ENCODE data around the gene CFAP58. TPM values are rescaled to one million over a fixed set of nuclear protein-coding genes. Genes with fewer than 3 reads are reported as not detected.
"Not testable (repeated sequence)": the region's sequence is repeated elsewhere in the genome, so short reads cannot be mapped to it uniquely, and the experiment has no call there.

The CFAP58 gene
- total RNA-seq, 5 donors from 2014 or later (not counting 1 experiment from before 2014, with no cell fraction given): not detected

GRCh38 chr10:104449391-104449790 lies 95.8 kb downstream of the CFAP58 start:
- H3K4me3 ChIP-seq (ENCODE audit: control insufficient read depth in 1 of 2, extremely low read depth in 1 of 2, low read length in 1 of 2): no peak overlapping the region
- DNase-seq: no peak
- H3K36me3 ChIP-seq (ENCODE audit: control insufficient read depth in 2 of 2, extremely low read depth in 1 of 2, insufficient read depth in 1 of 2, low read length in 1 of 2): no peaks in the 10 kb centered on the region
- no peaks in the 10 kb centered on the region for H3K4me1 Mint-ChIP-seq
- ChIA-PET POLR2A (no interaction called here), CTCF (no interaction called here)
- H3K4me1 ChIP-seq (ENCODE audit: control insufficient read depth in 1 of 2, extremely low read depth in 1 of 2, insufficient read depth in 2 of 2, low read length in 2 of 2): no peaks in the 10 kb centered on the region
- ATAC-seq (replicated peaks in 1 of 4): no peak
- no CpG with 5 or more reads among the region's 3 CpGs for WGBS (ENCODE audit: insufficient coverage)
- no peak overlapping the region for H3K4me3 Mint-ChIP-seq
- no peak overlapping the region for H3K27ac Mint-ChIP-seq
- H3K27ac ChIP-seq (ENCODE audit: low read length): no peak overlapping the region
- no peaks in the 10 kb centered on the region for H3K9me3 Mint-ChIP-seq
- no peaks in the 10 kb centered on the region for H3K36me3 Mint-ChIP-seq
- H3K27me3 Mint-ChIP-seq: peaks cover 25 to 26% of the 10 kb centered on the region in 2 donors
- peaks cover 4 to 12% of the 10 kb centered on the region in 2 experiments for H3K27me3 ChIP-seq (replicated peaks in 1 of 2; ENCODE audit: control insufficient read depth in 2 of 2, extremely low read depth in 1 of 2, insufficient read depth in 2 of 2, low read length in 1 of 2)
- H3K9me3 ChIP-seq: no peaks in the 10 kb centered on the region

GRCh38 chr10:104450490-104450889 lies 96.9 kb downstream of the CFAP58 start:
- H3K27me3 ChIP-seq (replicated peaks in 1 of 2; ENCODE audit: control insufficient read depth in 2 of 2, extremely low read depth in 1 of 2, insufficient read depth in 2 of 2, low read length in 1 of 2): peaks cover 4 to 12% of the 10 kb centered on the region in 2 experiments
- no peaks in the 10 kb centered on the region for H3K9me3 ChIP-seq
- no peak overlapping the region for H3K27ac Mint-ChIP-seq
- H3K4me3 ChIP-seq (ENCODE audit: control insufficient read depth in 1 of 2, extremely low read depth in 1 of 2, low read length in 1 of 2): no peak overlapping the region
- ChIA-PET POLR2A (no interaction called here), CTCF (no interaction called here)
- H3K36me3 ChIP-seq (ENCODE audit: control insufficient read depth in 2 of 2, extremely low read depth in 1 of 2, insufficient read depth in 1 of 2, low read length in 1 of 2): no peaks in the 10 kb centered on the region
- no peak overlapping the region for H3K4me3 Mint-ChIP-seq
- DNase-seq: no peak
- no peaks in the 10 kb centered on the region for H3K4me1 Mint-ChIP-seq
- no peaks in the 10 kb centered on the region for H3K9me3 Mint-ChIP-seq
- no peak for ATAC-seq (replicated peaks in 1 of 4)
- H3K27ac ChIP-seq (ENCODE audit: low read length): no peak overlapping the region
- H3K27me3 Mint-ChIP-seq: peaks cover 25 to 27% of the 10 kb centered on the region in 2 donors
- H3K4me1 ChIP-seq (ENCODE audit: control insufficient read depth in 1 of 2, extremely low read depth in 1 of 2, insufficient read depth in 2 of 2, low read length in 2 of 2): no peaks in the 10 kb centered on the region
- no peaks in the 10 kb centered on the region for H3K36me3 Mint-ChIP-seq

DNA sequence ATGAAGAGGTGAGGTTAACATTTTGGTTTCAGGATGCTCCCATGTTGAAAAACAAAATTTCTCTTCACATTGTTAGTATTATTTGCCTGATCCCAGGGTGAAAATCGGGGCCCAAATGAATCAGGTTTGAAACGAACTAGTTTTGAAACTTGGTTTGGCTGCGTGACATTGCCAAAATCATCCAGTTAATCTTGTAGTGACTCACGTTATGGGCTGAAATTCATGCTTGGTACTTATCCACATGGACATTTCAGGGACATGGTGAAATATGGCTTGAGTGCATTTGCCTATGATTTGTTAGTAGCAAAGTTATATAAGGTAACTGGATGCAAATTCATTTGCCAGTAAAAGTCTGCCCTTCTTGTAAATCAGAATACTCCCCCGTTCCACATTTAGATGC lies 97.3 kb downstream of the CFAP58 start:
- Histone ChIP-seq H3K9me3 (no peaks in the 10 kb centered on the region), H3K4me3 (ENCODE audit: control insufficient read depth in 1 of 2, extremely low read depth in 1 of 2, low read length in 1 of 2) (no peak overlapping the region), H3K27me3 (replicated peaks in 1 of 2; ENCODE audit: control insufficient read depth in 2 of 2, extremely low read depth in 1 of 2, insufficient read depth in 2 of 2, low read length in 1 of 2) (peaks cover 4 to 15% of the 10 kb centered on the region in 2 experiments), H3K27ac (ENCODE audit: low read length) (no peak overlapping the region), H3K36me3 (ENCODE audit: control insufficient read depth in 2 of 2, extremely low read depth in 1 of 2, insufficient read depth in 1 of 2, low read length in 1 of 2) (no peaks in the 10 kb centered on the region), H3K4me1 (ENCODE audit: control insufficient read depth in 1 of 2, extremely low read depth in 1 of 2, insufficient read depth in 2 of 2, low read length in 2 of 2) (no peaks in the 10 kb centered on the region)
- H3K9me3 Mint-ChIP-seq: no peaks in the 10 kb centered on the region
- no peaks in the 10 kb centered on the region for H3K4me1 Mint-ChIP-seq
- no peak overlapping the region for H3K27ac Mint-ChIP-seq
- ChIA-PET POLR2A (no interaction called here), CTCF (no interaction called here)
- H3K36me3 Mint-ChIP-seq: no peaks in the 10 kb centered on the region
- ATAC-seq (replicated peaks in 1 of 4) (no peak), DNase-seq (no peak)
- 66% methylated on average over 4 of the region's 5 CpGs for WGBS (ENCODE audit: insufficient coverage)
- H3K27me3 Mint-ChIP-seq: peaks cover 26 to 32% of the 10 kb centered on the region in 2 donors
- no peak overlapping the region for H3K4me3 Mint-ChIP-seq

GRCh38 chr10:104452977-104453376 lies 99.3 kb downstream of the CFAP58 start:
- peaks cover 22 to 24% of the 10 kb centered on the region in 2 donors for H3K27me3 Mint-ChIP-seq
- Histone ChIP-seq H3K4me3 (ENCODE audit: control insufficient read depth in 1 of 2, extremely low read depth in 1 of 2, low read length in 1 of 2) (no peak overlapping the region), H3K4me1 (ENCODE audit: control insufficient read depth in 1 of 2, extremely low read depth in 1 of 2, insufficient read depth in 2 of 2, low read length in 2 of 2) (no peaks in the 10 kb centered on the region), H3K27me3 (replicated peaks in 1 of 2; ENCODE audit: control insufficient read depth in 2 of 2, extremely low read depth in 1 of 2, insufficient read depth in 2 of 2, low read length in 1 of 2) (peaks cover 4 to 10% of the 10 kb centered on the region in 2 experiments), H3K27ac (ENCODE audit: low read length) (no peak overlapping the region), H3K36me3 (ENCODE audit: control insufficient read depth in 2 of 2, extremely low read depth in 1 of 2, insufficient read depth in 1 of 2, low read length in 1 of 2) (no peaks in the 10 kb centered on the region), H3K9me3 (no peaks in the 10 kb centered on the region)
- no peaks in the 10 kb centered on the region for H3K4me1 Mint-ChIP-seq
- H3K9me3 Mint-ChIP-seq: no peaks in the 10 kb centered on the region
- POLR2A ChIA-PET: no interaction called here
- 82% methylated on average over 2 of the region's 3 CpGs for WGBS (ENCODE audit: insufficient coverage)
- CTCF ChIA-PET: no interaction called here
- H3K27ac Mint-ChIP-seq: no peak overlapping the region
- H3K36me3 Mint-ChIP-seq: no peaks in the 10 kb centered on the region
- DNase-seq: no peak
- no peak for ATAC-seq (replicated peaks in 1 of 4)
- H3K4me3 Mint-ChIP-seq: no peak overlapping the region

- Histone ChIP-seq H3K4me1 (ENCODE audit: control insufficient read depth in 1 of 2, extremely low read depth in 1 of 2, insufficient read depth in 2 of 2, low read length in 2 of 2) (no peaks in the 10 kb centered on the region), H3K4me3 (ENCODE audit: control insufficient read depth in 1 of 2, extremely low read depth in 1 of 2, low read length in 1 of 2) (no peak overlapping the region), H3K27ac (ENCODE audit: low read length) (no peak overlapping the region), H3K27me3 (replicated peaks in 1 of 2; ENCODE audit: control insufficient read depth in 2 of 2, extremely low read depth in 1 of 2, insufficient read depth in 2 of 2, low read length in 1 of 2) (peaks cover 3 to 4% of the 10 kb centered on the region in 2 experiments), H3K9me3 (no peaks in the 10 kb centered on the region), H3K36me3 (ENCODE audit: control insufficient read depth in 2 of 2, extremely low read depth in 1 of 2, insufficient read depth in 1 of 2, low read length in 1 of 2) (no peaks in the 10 kb centered on the region)
- DNase-seq (no peak), ATAC-seq (replicated peaks in 1 of 4) (no peak)
- 57% methylated on average over 3 of the region's 8 CpGs for WGBS (ENCODE audit: insufficient coverage)
- POLR2A ChIA-PET: no interaction called here
- Mint-ChIP-seq H3K36me3 (no peaks in the 10 kb centered on the region), H3K27me3 (peaks cover 21 to 26% of the 10 kb centered on the region in 2 donors), H3K9me3 (no peaks in the 10 kb centered on the region), H3K27ac (no peak overlapping the region), H3K4me1 (no peaks in the 10 kb centered on the region), H3K4me3 (no peak overlapping the region)
- CTCF ChIA-PET: interaction anchor here in 1 of 2 donors (0.6 kb wide), 1 partner anchor 48 kb away, joined by 3 read pairs; no protein-coding TSS in a partner anchor
Measured at GRCh38 chr10:104456802-104457542, 103.3 kb downstream of the CFAP58 start.

- Histone ChIP-seq H3K36me3 (ENCODE audit: control insufficient read depth in 2 of 2, extremely low read depth in 1 of 2, insufficient read depth in 1 of 2, low read length in 1 of 2) (no peaks in the 10 kb centered on the region), H3K9me3 (no peaks in the 10 kb centered on the region), H3K4me1 (ENCODE audit: control insufficient read depth in 1 of 2, extremely low read depth in 1 of 2, insufficient read depth in 2 of 2, low read length in 2 of 2) (no peaks in the 10 kb centered on the region), H3K27ac (ENCODE audit: low read length) (no peak overlapping the region), H3K4me3 (ENCODE audit: control insufficient read depth in 1 of 2, extremely low read depth in 1 of 2, low read length in 1 of 2) (no peak overlapping the region), H3K27me3 (replicated peaks in 1 of 2; ENCODE audit: control insufficient read depth in 2 of 2, extremely low read depth in 1 of 2, insufficient read depth in 2 of 2, low read length in 1 of 2) (peaks cover 3% of the 10 kb centered on the region in 2 experiments)
- ATAC-seq (replicated peaks in 1 of 4) (no peak), DNase-seq (no peak)
- H3K4me3 Mint-ChIP-seq: no peak overlapping the region
- H3K4me1 Mint-ChIP-seq: no peaks in the 10 kb centered on the region
- H3K36me3 Mint-ChIP-seq: no peaks in the 10 kb centered on the region
- peaks cover 18 to 27% of the 10 kb centered on the region in 2 donors for H3K27me3 Mint-ChIP-seq
- H3K9me3 Mint-ChIP-seq: no peaks in the 10 kb centered on the region
- ChIA-PET CTCF (interaction anchor here in 1 of 2 donors (0.6 kb wide), 1 partner anchor 48 kb away, joined by 3 read pairs; no protein-coding TSS in a partner anchor), POLR2A (no interaction called here)
- no peak overlapping the region for H3K27ac Mint-ChIP-seq
- no CpG with 5 or more reads among the region's 3 CpGs for WGBS (ENCODE audit: insufficient coverage)
Measured at GRCh38 chr10:104457543-104457828, 103.9 kb downstream of the CFAP58 start.

- H3K27me3 ChIP-seq (replicated peaks in 1 of 2; ENCODE audit: control insufficient read depth in 2 of 2, extremely low read depth in 1 of 2, insufficient read depth in 2 of 2, low read length in 1 of 2); H3K4me1 Mint-ChIP-seq; CTCF ChIA-PET; POLR2A ChIA-PET; H3K27ac ChIP-seq (ENCODE audit: low read length); ATAC-seq (replicated peaks in 1 of 4); H3K36me3 ChIP-seq (ENCODE audit: control insufficient read depth in 2 of 2, extremely low read depth in 1 of 2, insufficient read depth in 1 of 2, low read length in 1 of 2); DNase-seq; H3K4me3 ChIP-seq (ENCODE audit: control insufficient read depth in 1 of 2, extremely low read depth in 1 of 2, low read length in 1 of 2); H3K36me3 Mint-ChIP-seq; H3K9me3 ChIP-seq; H3K27ac Mint-ChIP-seq; H3K4me1 ChIP-seq (ENCODE audit: control insufficient read depth in 1 of 2, extremely low read depth in 1 of 2, insufficient read depth in 2 of 2, low read length in 2 of 2); H3K4me3 Mint-ChIP-seq: not testable (repeated sequence)
- peaks cover 27 to 37% of the 10 kb centered on the region in 2 donors for H3K27me3 Mint-ChIP-seq
- peaks cover 4 to 24% (median 5%) of the 10 kb centered on the region in 3 donors for H3K9me3 Mint-ChIP-seq
Measured at GRCh38 chr10:104465575-104465974, 111.9 kb downstream of the CFAP58 start.

Measured in T-cell (primary cell).